GM12892 (cell line): ENCODE results near the gene NRM.

Experiments
- POLR2A ChIP-seq: IDR thresholded peaks from 2 replicates; pipeline ENCODE4 v1.6.1; 2011; ENCODE audit warnings: low read depth, low read length, control low read depth
- POLR2AphosphoS5 ChIP-seq: IDR thresholded peaks from 2 replicates; pipeline ENCODE4 v1.6.1; 2011; ENCODE audit warnings: low read depth, low read length, control low read depth

DNA sequence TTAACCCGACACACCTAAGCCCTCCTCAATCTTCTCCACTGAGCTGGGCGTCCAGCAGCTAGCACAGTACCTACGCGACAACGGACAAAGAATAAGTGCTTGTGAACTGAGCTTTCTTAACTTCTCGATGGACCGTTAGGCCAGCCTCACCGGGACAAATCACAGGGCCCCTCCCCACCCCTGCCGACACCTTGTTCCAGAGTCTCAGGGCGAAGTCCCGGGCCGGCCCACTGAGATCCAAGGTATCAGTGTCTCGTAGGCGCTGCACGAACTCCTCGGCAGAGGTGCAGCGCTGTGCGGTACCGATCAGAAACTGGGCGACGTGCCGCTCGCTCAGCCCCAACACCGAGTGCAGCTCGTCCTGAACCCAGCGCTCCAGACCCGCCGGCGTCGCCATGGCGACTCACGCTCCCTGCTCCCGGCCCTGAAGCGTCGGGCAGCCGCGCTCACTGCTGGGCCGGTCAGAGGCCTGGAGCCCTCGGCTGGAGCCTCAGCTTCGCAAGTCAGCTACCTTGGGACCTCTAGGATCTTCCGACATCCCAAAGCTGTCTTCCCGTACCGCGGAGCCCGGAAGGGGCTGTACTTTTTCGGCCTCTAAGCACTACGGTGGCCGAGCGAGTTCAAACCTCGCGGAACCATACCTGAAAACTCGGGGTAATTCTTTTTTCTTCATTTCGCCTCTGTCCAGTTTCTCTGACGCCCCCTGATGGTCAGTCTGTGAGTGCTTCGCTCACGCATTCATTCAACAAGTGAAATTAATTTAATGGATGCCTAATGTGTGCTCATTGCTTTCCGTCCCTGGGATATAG lies 18.1 kb downstream of the NRM start, which contains the start of gene DHX16:
- TF ChIP-seq POLR2A: peak; percentile 70; the same call in 1 of the 2 replicates
- peak; percentile 38; the same call in 1 of the 2 replicates for TF ChIP-seq POLR2AphosphoS5
